HG03378 (cell line): ENCODE results near the gene AK5.

Experiments
- ATAC-seq: cut with Tn5 transposase; IDR thresholded peaks from one replicate; pipeline ENCODE4 v1.9.1; 2021; ENCODE audit warnings: mild to moderate bottlenecking, moderate library complexity; ENCODE audit not compliant: unreplicated experiment

Gene AK5, protein sequence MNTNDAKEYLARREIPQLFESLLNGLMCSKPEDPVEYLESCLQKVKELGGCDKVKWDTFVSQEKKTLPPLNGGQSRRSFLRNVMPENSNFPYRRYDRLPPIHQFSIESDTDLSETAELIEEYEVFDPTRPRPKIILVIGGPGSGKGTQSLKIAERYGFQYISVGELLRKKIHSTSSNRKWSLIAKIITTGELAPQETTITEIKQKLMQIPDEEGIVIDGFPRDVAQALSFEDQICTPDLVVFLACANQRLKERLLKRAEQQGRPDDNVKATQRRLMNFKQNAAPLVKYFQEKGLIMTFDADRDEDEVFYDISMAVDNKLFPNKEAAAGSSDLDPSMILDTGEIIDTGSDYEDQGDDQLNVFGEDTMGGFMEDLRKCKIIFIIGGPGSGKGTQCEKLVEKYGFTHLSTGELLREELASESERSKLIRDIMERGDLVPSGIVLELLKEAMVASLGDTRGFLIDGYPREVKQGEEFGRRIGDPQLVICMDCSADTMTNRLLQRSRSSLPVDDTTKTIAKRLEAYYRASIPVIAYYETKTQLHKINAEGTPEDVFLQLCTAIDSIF

GRCh38 chr1:77281491-77282186, at the start of gene AK5:
Gene AK5, plus strand, starts transcription at chr1:77282019. Its CDS starts 295 bp downstream, at chr1:77282314.
- ATAC-seq: no peak

DNA sequence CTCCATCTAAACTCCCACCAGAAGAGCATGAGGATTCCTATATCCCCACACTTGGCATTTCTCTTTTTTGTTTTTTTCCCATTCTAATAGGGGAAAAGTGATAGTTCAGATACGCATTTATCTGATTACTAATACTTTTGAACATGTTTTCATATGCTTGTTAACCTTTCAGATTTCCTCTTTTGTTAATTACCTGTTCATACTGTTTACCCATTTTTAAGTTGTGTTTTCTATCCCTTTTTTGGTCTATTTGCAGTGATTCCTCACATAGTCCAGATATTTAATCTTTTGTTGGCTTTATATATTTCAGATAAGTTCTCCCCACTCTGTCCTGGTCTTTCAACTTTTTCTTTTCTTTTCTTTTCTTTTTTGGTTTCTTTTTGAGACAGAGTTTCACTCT, 49.0 kb upstream of the AK5 start:
- no peak for ATAC-seq

- ATAC-seq: no peak
These were observed 47.7 kb upstream of the AK5 start for GRCh38 chr1:77234096-77234495.

GRCh38 chr1:77234943-77235342, 46.9 kb upstream of the AK5 start:
- ATAC-seq: no peak

DNA sequence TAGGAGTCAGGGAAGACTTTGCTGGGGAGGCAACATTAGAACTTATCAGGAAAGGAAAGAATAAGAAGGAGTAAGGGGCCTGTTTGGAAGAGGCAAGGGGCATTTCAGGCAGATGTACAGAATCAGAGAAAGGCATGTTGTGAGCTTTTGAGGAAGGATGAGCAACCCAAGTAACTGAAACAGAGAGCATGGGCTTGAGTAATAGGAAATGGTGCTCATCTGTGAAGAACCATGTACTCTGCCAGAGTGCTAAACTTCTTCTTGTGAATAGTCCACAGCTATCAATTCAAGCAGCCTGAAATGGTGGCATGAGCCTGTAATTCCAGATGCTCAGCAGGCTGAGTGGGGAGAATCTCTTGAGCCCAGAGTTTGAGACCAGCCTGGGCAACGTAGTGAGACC, 43.4 kb upstream of the AK5 start:
- ATAC-seq: no peak

DNA sequence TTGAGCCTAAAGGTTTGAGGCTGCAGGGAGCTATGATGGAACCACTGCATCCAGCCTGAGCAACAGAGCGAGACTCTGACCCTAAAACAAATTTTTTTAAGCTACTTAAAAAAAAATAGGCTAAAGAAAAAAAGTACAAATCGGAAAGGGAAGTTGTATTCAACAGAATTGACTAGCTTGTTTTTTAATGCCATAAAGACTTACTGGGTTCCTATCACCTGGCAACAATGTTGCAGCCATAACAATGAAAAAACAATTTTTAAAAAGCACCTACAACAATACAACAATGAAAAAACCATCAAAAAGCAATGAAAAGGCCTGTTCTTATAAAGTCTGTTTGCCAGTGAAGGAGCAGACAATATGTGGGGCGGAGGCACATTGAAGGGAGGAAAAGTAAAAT, 42.5 kb upstream of the AK5 start:
- no peak for ATAC-seq

- no peak for ATAC-seq
These were observed 36.0 kb upstream of the AK5 start for GRCh38 chr1:77245830-77246229.

GRCh38 chr1:77250126-77250525, 31.7 kb upstream of the AK5 start:
- no peak for ATAC-seq

GRCh38 chr1:77253211-77253610, 28.6 kb upstream of the AK5 start:
- ATAC-seq: no peak

GRCh38 chr1:77263708-77264107, 18.1 kb upstream of the AK5 start:
- no peak for ATAC-seq

DNA sequence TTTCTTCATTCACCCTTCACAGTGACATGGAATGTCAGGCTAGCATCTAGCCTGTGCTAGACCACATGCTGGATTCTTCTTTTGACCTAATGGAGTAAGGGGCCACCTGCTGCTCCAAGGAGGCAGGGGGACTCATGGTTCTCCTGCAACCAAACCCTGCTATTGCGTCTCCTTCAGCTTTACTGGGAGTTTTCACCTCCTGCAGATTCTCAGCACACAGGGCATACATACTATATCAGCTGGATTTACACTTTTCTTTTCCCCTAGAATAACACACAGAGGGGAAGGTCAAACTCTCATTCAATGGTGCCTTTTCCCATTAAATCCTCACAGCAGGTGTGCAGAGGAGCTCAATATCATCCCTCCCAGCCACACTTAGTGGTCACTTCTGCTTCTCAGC, 16.6 kb upstream of the AK5 start:
- ATAC-seq: no peak

DNA sequence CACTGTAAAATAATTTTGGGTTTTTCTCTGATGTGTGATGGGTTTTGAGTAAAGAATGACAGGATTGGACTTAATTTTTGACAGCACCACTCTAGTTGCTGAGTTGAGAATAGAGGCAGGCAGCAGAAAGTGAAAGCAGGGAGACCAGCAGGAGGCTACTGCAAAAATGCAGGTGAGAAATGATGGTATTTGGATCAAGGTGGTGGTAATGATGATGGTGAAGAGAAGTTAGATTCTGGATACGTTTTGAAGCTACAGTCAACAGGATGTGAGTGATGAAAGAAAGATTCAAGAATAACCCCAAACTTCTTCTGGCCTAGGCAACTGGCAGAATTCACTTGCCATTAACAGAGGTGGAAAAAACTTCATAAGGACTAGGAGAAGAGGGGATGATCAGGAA, 14.8 kb upstream of the AK5 start:
- no peak for ATAC-seq

DNA sequence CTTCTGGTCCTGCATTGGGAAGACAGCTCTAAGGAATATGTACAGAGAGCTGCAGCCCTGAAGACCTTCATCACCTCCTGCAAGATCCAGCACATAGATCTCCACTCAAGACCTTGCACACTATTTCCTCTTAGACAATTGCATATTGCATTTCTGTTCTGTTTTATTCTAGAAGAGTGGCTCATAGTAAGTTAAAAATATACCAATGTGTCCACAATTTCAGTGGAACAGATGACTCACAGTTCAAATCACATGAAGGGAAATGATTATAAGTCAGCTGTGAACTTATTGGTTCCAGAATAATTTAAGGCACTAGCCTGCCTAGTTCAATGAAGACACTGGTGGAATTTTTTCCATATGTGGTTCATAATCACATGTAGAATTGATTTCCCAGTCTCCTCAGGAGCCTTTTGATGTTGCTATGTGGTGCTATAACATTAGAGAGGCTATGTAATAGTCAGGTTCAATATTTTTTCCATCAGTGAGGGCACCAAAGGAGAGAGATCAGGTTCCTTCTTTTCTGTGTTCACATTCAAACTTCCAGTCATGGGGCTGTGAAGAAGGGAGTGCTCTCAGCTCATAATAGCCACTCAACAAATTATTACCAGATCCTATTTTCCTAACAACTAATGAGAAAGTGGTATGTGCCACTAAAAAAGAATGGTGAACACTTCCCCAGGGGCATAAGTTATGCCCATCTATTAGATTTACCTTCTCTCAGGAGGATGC, 9.8 kb upstream of the AK5 start:
- ATAC-seq: no peak

DNA sequence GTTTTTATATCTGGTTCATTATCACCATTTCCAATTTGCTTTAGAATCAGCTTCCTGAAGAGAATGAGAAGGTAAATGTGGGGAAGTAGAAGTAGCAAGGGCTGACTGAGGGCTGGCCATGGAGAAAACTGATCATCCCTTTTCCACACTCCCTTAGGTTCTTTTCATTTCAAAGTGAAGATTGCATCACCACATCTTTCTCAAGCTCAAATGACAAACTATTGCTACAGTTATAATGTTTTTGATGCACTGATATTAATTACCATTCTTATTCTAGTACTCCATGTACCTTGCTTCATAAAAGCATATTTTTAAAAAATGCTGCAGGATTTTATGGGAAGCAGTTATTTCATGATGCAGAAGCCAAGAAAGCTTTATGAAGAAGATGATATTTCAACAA, 7.9 kb upstream of the AK5 start:
- ATAC-seq: no peak

DNA sequence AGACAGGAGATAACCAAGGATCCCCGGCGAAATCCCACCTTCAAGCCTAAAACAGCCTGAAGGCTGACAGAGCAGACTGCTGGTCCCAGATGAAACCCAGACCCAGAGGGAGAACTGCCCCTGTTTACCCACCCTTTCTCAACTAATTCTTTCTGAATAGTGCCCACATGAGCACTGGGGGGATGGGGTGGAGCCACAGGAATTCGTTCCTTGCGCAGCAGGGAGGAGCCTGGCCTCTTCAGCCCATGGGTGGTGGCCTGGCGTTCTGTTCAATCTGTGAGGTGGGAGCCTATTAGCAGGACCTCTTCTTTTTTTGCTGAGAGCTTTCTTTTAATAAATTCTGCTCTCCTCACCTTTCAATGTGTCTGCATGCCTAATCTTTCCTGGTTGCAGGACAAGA, 6.6 kb upstream of the AK5 start:
- no peak for ATAC-seq

DNA sequence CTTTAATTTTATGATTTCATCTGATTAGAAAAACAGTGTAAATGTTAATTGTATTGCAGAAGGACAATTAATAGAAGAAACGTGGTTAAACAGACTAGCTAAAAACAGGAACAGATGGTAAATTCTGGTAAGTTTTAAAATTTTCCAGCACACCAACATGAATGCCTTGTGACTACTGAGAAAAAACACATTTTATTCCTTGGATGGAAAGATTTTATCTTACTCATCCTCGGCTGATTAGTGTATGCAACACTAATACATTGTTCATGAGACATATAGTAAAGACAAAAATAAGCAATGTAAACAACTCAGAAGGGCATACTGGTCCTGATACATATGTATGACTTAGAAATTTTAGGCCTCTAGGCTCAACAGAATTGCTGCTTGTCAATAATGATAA, 4.9 kb upstream of the AK5 start:
- no peak for ATAC-seq

DNA sequence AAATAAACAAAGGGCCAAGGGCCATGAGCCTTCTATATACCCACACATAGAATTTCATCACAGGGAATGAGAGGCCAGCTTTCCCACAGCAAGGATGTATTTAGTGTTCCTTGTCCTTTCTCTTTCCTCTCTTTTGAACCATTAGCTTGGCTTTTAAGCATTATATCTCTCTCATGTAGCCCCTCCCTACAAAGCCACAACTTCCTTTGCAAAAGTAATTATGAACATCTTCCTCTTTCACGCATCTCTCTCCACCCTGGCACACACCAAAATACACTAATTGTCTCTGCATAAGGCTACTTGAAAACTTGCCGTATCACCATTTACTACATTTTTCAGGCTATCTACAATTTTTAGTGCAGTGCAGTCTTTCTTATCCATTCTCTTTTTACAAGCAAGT, 1.9 kb upstream of the AK5 start:
- ATAC-seq: no peak

GRCh38 chr1:77280962-77281361, 857 bp upstream of the AK5 start:
- ATAC-seq: no peak

DNA sequence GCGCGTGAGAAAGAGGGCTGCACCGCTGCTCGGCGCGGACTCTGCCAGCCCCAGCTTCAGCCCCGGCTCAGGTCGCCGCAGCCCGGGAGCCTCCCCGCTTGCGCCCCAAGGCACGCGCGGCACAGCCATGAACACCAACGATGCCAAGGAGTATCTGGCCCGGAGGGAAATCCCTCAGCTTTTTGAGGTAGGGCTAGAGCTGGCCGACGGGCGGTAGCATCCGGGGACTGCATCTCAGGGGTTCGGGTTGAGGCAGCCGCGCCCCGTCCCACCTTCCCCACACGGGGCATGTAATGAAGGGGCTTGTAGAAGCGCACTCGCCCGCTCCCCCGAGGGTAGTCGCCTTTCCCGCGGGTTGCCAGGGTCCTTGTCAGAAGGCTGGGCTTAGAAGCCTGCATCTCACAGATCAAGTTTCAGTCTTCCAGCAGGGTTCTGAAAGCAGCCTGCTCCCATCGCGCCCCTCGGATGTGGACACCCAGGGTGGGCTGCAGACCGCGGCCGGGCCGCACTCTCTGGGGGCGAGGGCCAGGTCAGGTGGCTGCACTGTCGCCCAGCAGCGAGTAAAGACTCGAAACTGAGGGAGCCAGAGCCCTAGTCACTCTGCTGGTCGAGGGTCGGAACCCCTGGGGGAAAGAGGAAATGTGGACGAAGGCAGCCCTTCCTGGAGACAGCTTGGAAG, 507 bp downstream of the AK5 start:
- no peak for ATAC-seq

DNA sequence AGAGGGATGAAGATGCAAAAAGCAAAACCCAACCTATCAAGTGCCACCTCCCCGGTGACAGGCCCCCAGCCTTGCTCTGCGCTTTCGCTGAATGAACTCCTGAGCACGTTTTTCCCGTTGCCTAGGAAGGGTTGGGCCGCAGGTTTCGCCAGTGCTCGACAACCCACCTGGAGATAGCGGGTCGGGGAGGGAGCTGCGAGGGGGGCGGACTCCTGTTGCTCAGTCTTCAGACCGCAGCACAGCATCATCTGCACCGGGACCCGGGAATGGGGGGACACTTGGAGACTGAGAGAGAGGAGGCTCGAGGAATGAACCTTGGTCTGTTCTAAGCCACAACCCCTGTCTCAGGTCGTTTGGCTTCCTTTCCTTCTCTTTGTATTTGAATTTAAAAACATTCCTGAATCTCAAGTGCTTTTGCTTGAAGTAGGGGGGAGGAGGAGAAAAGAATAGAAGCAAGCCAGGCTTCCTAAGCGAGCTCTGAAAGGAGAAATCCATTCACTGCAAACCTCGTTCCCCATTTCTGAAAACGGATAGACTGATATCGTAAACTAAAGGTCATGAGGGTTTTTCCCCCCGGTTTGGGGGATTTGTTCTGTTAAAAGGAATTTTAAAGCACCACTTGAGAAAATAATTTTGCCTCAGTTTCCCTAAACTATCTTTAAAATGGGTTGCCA, 1.2 kb downstream of the AK5 start:
- ATAC-seq: no peak
